Neural cell (in vitro differentiated cells): ENCODE results near the gene ARHGAP42. TPM values are rescaled to one million over a fixed set of nuclear protein-coding genes. Genes with fewer than 3 reads are reported as not detected.

Experiments used
- H2AFZ ChIP-seq: fragments of 200-600, 300-800 bp; sonication (generic), shearing (Covaris generic); 2 replicates; pipeline ENCODE4 v1.6.0; 2014; ENCODE audit warnings: low read depth, mild to moderate bottlenecking, antibody characterized with exemption, low read length, moderate library complexity
- H3F3A ChIP-seq: fragments of 200-600 bp; shearing (Covaris generic); 2 replicates; pipeline ENCODE4 v1.6.1; 2016; ENCODE audit warnings: mild to moderate bottlenecking, moderate library complexity, mixed read lengths, antibody characterized with exemption, low read length; ENCODE audit not compliant: insufficient read depth, poor library complexity, severe bottlenecking
- H3K27ac ChIP-seq: fragments of 200-600, 300-800 bp; sonication (generic), shearing (Covaris generic); 2 replicates; pipeline ENCODE4 v1.5.1; 2014; ENCODE audit warnings: mild to moderate bottlenecking, low read length, moderate library complexity
- H3K27me3 ChIP-seq: fragments of 300-800, 200-600 bp; sonication (generic), shearing (Covaris generic); 2 replicates; pipeline ENCODE4 v1.6.0; 2014; ENCODE audit warnings: mild to moderate bottlenecking, low read depth, low read length, moderate library complexity; ENCODE audit not compliant: insufficient read depth
- H3K36me3 ChIP-seq: fragments of 300-800, 200-600 bp; sonication (generic), shearing (Covaris generic); 2 replicates; pipeline ENCODE4 v1.5.1; 2014; ENCODE audit warnings: mild to moderate bottlenecking, antibody characterized with exemption, low read length, moderate library complexity; ENCODE audit not compliant: insufficient read depth
- H3K4me2 ChIP-seq: fragments of 300-800, 200-600 bp; sonication (generic), shearing (Covaris generic); 2 replicates; pipeline ENCODE4 v1.6.0; 2014; ENCODE audit warnings: mild to moderate bottlenecking, low read length
- H3K4me3 ChIP-seq: fragments of 300-800, 200-600 bp; sonication (generic), shearing (Covaris generic); 2 replicates; pipeline ENCODE4 v1.5.1; 2014; ENCODE audit warnings: mild to moderate bottlenecking, low read length, moderate library complexity
- H3K79me2 ChIP-seq: fragments of 200-600 bp; shearing (Covaris generic); replicated peaks from 2 replicates; pipeline ENCODE4 v1.6.0; 2014; ENCODE audit warnings: mild to moderate bottlenecking, low read length, moderate library complexity; ENCODE audit not compliant: insufficient read depth
- H3K9ac ChIP-seq: fragments of 300-800, 200-600 bp; sonication (generic), shearing (Covaris generic); 2 replicates; pipeline ENCODE4 v1.6.1; 2016; ENCODE audit warnings: mild to moderate bottlenecking, low read length, mixed read lengths
- H3K9me2 ChIP-seq: fragments of 200-600 bp; shearing (Covaris generic); 2 replicates; pipeline ENCODE4 v1.6.1; 2016; ENCODE audit warnings: mild to moderate bottlenecking, low read length, mixed read lengths; ENCODE audit not compliant: insufficient read depth
- H3K9me3 ChIP-seq: fragments of 200-600, 300-800 bp; sonication (generic), shearing (Covaris generic); 2 replicates; pipeline ENCODE4 v1.6.1; 2016; ENCODE audit warnings: mild to moderate bottlenecking, mixed run types, low read length, moderate library complexity, mixed read lengths
- H4K20me1 ChIP-seq: fragments of 200-600 bp; shearing (Covaris generic); 2 replicates; pipeline ENCODE4 v1.6.1; 2016; ENCODE audit warnings: mild to moderate bottlenecking, mixed run types; ENCODE audit not compliant: insufficient read depth
- CTCF ChIP-seq: fragments of 450-650 bp; IDR thresholded peaks from 2 replicates; pipeline ENCODE4 v1.5.1; 2014; ENCODE audit warnings: antibody characterized with exemption, mild to moderate bottlenecking, moderate library complexity; ENCODE audit not compliant: poor library complexity, severe bottlenecking
- EP300 ChIP-seq: fragments of 450-650 bp; conservative IDR thresholded peaks from 2 replicates; pipeline ENCODE4 v1.6.1; 2014; ENCODE audit warnings: antibody characterized with exemption, mild to moderate bottlenecking, moderate library complexity; ENCODE audit not compliant: poor library complexity, severe bottlenecking
- EZH2 ChIP-seq: fragments of 200-600, 300-800 bp; shearing (Covaris generic), sonication (generic); IDR thresholded peaks from 2 replicates; pipeline ENCODE4 v1.6.1; 2014; ENCODE audit warnings: antibody characterized with exemption, low read length, borderline replicate concordance, mild to moderate bottlenecking; ENCODE audit not compliant: insufficient read depth, poor library complexity, severe bottlenecking
- MXI1 ChIP-seq: fragments of 450-650 bp; conservative IDR thresholded peaks from 2 replicates; pipeline ENCODE4 v1.6.1; 2014; ENCODE audit warnings: antibody characterized with exemption, mild to moderate bottlenecking; ENCODE audit not compliant: poor library complexity, severe bottlenecking
- POLR2AphosphoS5 ChIP-seq: IDR thresholded peaks from 2 replicates; pipeline ENCODE4 v1.6.1; 2012
- RAD21 ChIP-seq: fragments of 450-650 bp; conservative IDR thresholded peaks from 2 replicates; pipeline ENCODE4 v1.6.1; 2014; ENCODE audit warnings: antibody characterized with exemption, mild to moderate bottlenecking, moderate library complexity
- REST ChIP-seq: IDR thresholded peaks from 2 replicates; pipeline ENCODE4 v1.6.1; 2012; ENCODE audit warnings: borderline replicate concordance
- SMC3 ChIP-seq: fragments of 450-650 bp; conservative IDR thresholded peaks from 2 replicates; pipeline ENCODE4 v1.6.1; 2014; ENCODE audit warnings: antibody characterized with exemption, mild to moderate bottlenecking, moderate library complexity; ENCODE audit not compliant: poor library complexity
- TAF1 ChIP-seq: IDR thresholded peaks from 2 replicates; pipeline ENCODE4 v1.6.1; 2012; ENCODE audit warnings: low read depth
- polyA plus RNA-seq: library from polyadenylated mRNA; depleted of rRNA; stranded (reverse); fragments of >200 nt; gene quantifications from 2 replicates; pipeline ENCODE4 v1.2.3, GENCODE V29; 2014

Gene ARHGAP42
- polyA plus RNA-seq, 1 donor from 2014 or later: 0.64 TPM

GRCh38 chr11:100801225-100801999 lies 114.3 kb downstream of the ARHGAP42 start:
- Histone ChIP-seq H3K9me2 (no peaks in the 10 kb centered on the region), H3K27ac (no peak overlapping the region), H3F3A (no peaks in the 10 kb centered on the region), H3K9ac (no peak overlapping the region), H2AFZ (no peak overlapping the region), H3K27me3 (no peaks in the 10 kb centered on the region), H3K36me3 (no peaks in the 10 kb centered on the region), H3K79me2 (no peaks in the 10 kb centered on the region), H3K4me2 (no peak overlapping the region), H3K4me3 (no peak overlapping the region), H4K20me1 (no peaks in the 10 kb centered on the region), H3K9me3 (no peaks in the 10 kb centered on the region)
- TF ChIP-seq TAF1 (no peak), RAD21 (no peak), EP300 (no peak), EZH2 (no peak), POLR2AphosphoS5 (no peak), MXI1 (no peak), SMC3 (no peak)

- Histone ChIP-seq H3K9me2 (no peaks in the 10 kb centered on the region), H3F3A (no peaks in the 10 kb centered on the region), H4K20me1 (no peaks in the 10 kb centered on the region), H2AFZ (no peak overlapping the region), H3K36me3 (no peaks in the 10 kb centered on the region), H3K27ac (no peak overlapping the region), H3K27me3 (no peaks in the 10 kb centered on the region), H3K4me2 (no peak overlapping the region), H3K4me3 (no peak overlapping the region), H3K9ac (no peak overlapping the region), H3K9me3 (no peaks in the 10 kb centered on the region), H3K79me2 (no peaks in the 10 kb centered on the region)
- no peak for TF ChIP-seq POLR2AphosphoS5
- TF ChIP-seq RAD21: no peak
- TF ChIP-seq EP300: no peak
- TF ChIP-seq EZH2: no peak
- TF ChIP-seq REST: no peak
- no peak for TF ChIP-seq SMC3
- TF ChIP-seq TAF1: no peak
- TF ChIP-seq CTCF: no peak
- TF ChIP-seq MXI1: no peak
These were observed 118.6 kb downstream of the ARHGAP42 start for GRCh38 chr11:100805506-100806199.
